BJ (cell line): Measurements from ENCODE around the gene MROH2B. TPM values are rescaled to one million over a fixed set of nuclear protein-coding genes. Genes with fewer than 3 reads are reported as not detected.
A peak's percentile ranks its signal among the peaks of the same experiment; 100 is the strongest.

Source experiments
- CTCF ChIA-PET: fragments of 350-600 bp; formaldehyde crosslinking; extraction: SDS; loops from one replicate; lab custom pipeline; 2021; ENCODE audit warnings: antibody characterized with exemption, inconsistent platforms; lab: Yijun Ruan, JAX
- POLR2A ChIA-PET: fragments of 300-600 bp; sonication (Branson Sonifier 250); formaldehyde crosslinking; extraction: SDS; loops from one replicate; lab custom pipeline; 2021; ENCODE audit warnings: antibody characterized with exemption; lab: Charles Lee
- DNase-seq: peaks from one replicate; pipeline ENCODE4 v3.0.0-alpha.2; 2011; ENCODE audit warnings: low read depth
- H3K27me3 ChIP-seq: 2 replicates; pipeline ENCODE4 v1.6.0; 2011; ENCODE audit warnings: low read length; ENCODE audit not compliant: control insufficient read depth, insufficient read depth
- H3K36me3 ChIP-seq: 2 replicates; pipeline ENCODE4 v1.5.1; 2011; ENCODE audit warnings: low read length; ENCODE audit not compliant: control insufficient read depth, insufficient read depth
- H3K4me3 ChIP-seq: 2 replicates; pipeline ENCODE4 v1.5.1; 2011; ENCODE audit warnings: low read depth, mild to moderate bottlenecking, control low read depth, low read length
- CTCF ChIP-seq: IDR thresholded peaks from 2 replicates; pipeline ENCODE4 v1.5.1; 2011; ENCODE audit warnings: low read depth, mild to moderate bottlenecking, control low read depth, inconsistent platforms, low read length, moderate library complexity; ENCODE audit not compliant: insufficient read depth
- polyA plus RNA-seq: library from polyadenylated mRNA; depleted of rRNA; stranded (reverse); fragments of >200 nt; gene quantifications from 2 replicates; pipeline ENCODE4 v1.2.3, GENCODE V29; 2011

MROH2B gene
- polyA plus RNA-seq, 1 experiment: not detected

- no peak for TF ChIP-seq CTCF
- Histone ChIP-seq H3K4me3 (no peak overlapping the region), H3K27me3 (no peaks in the 10 kb centered on the region), H3K36me3 (no peaks in the 10 kb centered on the region)
- DNase-seq: no peak
- POLR2A ChIA-PET: no interaction called here
- CTCF ChIA-PET: no interaction called here
Observed at GRCh38 chr5:41093803-41094202, 22.7 kb upstream of the MROH2B start.

GRCh38 chr5:41087461-41087860, 16.3 kb upstream of the MROH2B start:
- peak; percentile 36 for DNase-seq
- Histone ChIP-seq H3K4me3 (no peak overlapping the region), H3K27me3 (no peaks in the 10 kb centered on the region), H3K36me3 (no peaks in the 10 kb centered on the region)
- ChIA-PET POLR2A (no interaction called here), CTCF (interaction anchor here (1.1 kb wide), 1 partner anchor 30 kb away, joined by 4 read pairs; no protein-coding TSS in a partner anchor)
- no peak for TF ChIP-seq CTCF

GRCh38 chr5:41083306-41083705, 12.2 kb upstream of the MROH2B start:
- ChIA-PET POLR2A (interaction anchor here (0.5 kb wide), 1 partner anchor 94 kb away, joined by 4 read pairs; no protein-coding TSS in a partner anchor), CTCF (no interaction called here)
- no peak for DNase-seq
- no peaks in the 10 kb centered on the region for H3K36me3 ChIP-seq
- TF ChIP-seq CTCF: no peak
- no peak overlapping the region for H3K4me3 ChIP-seq
- no peaks in the 10 kb centered on the region for H3K27me3 ChIP-seq

- no peak for TF ChIP-seq CTCF
- ChIA-PET POLR2A (no interaction called here), CTCF (interaction anchor here (1.0 to 1.5 kb wide), 2 partner anchors 10 to 27 kb away, joined by 3 to 4 read pairs; no protein-coding TSS in a partner anchor)
Observed at GRCh38 chr5:41071975-41072374, 833 bp upstream of the MROH2B start.

GRCh38 chr5:41067714-41068568, 3.2 kb downstream of the MROH2B start:
- no peak overlapping the region for H3K4me3 ChIP-seq
- H3K36me3 ChIP-seq: no peaks in the 10 kb centered on the region
- CTCF ChIA-PET: interaction anchor here (0.6 kb wide), 1 partner anchor 14 kb away, joined by 3 read pairs; no protein-coding TSS in a partner anchor
- H3K27me3 ChIP-seq: no peaks in the 10 kb centered on the region
- no peak for DNase-seq
- POLR2A ChIA-PET: no interaction called here
- TF ChIP-seq CTCF: no peak

More at GRCh38 chr5:41071975-41072374, 833 bp upstream of the MROH2B start:
- no peak overlapping the region for H3K4me3 ChIP-seq
- H3K36me3 ChIP-seq: no peaks in the 10 kb centered on the region
- H3K27me3 ChIP-seq: no peaks in the 10 kb centered on the region
- peak; percentile 19 for DNase-seq
